Activated T-cell treated with anti-CD3 and anti-CD28 coated beads, Interleukin-2, amount 50 U/mL, for 1 hour (primary cell): ENCODE data around the gene MYO6.
"Not testable (repeated sequence)": the region's sequence is repeated elsewhere in the genome, so short reads cannot be mapped to it uniquely, and the experiment has no call there.

ENCODE experiments used
- DNase-seq: peaks from one replicate; pipeline ENCODE4 v3.0.0-alpha.2; 2020

MYO6 gene

DNA sequence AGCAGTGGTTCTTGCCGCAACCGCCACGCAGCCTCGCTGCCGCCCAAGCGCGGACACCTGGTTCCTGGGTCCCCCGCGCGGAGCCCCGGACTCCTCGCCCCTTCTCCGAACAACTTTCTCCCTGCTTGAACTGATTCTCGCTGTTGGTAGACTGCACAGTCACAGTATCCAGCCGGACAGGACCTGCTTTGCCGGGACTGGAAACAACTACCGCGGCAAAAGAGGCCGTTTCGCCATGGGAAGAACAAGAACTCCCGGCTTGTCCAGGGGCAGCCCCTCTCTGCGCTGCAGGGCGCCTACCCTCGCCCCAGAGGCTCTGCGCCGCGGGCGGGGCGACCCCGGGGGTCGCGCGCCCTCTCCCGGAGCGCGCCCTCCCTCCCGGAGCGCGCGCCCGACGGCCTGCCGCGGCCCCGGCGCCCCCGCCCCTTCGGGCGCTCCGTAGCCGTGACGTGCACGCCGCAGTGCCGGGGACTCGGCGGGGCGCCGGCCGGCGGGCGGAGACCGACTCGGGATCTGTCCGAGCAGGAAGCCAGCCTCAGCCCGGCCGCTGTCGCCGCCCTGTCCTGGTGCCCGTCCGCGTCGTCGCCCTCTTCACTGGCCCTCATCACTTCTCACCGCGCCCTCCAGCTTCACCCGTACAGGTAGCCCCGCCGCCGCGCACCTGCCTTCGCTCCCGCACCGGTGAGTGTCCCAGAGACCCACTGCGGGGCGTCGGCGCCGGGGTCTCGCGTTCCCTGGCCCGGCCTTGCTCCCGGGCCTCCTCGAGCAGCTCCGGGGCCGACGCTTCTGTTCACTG lies at the start of gene MYO6:
MYO6 (plus strand) TSS at position 497 of the 796 bp plus-strand sequence. CDS start 68,309 bp downstream, outside the sequence.
- DNase-seq = peak; percentile 52

- not testable (repeated sequence) for DNase-seq
Measured at GRCh38 chr6:75708334-75708733, 40.7 kb upstream of the MYO6 start.

DNA sequence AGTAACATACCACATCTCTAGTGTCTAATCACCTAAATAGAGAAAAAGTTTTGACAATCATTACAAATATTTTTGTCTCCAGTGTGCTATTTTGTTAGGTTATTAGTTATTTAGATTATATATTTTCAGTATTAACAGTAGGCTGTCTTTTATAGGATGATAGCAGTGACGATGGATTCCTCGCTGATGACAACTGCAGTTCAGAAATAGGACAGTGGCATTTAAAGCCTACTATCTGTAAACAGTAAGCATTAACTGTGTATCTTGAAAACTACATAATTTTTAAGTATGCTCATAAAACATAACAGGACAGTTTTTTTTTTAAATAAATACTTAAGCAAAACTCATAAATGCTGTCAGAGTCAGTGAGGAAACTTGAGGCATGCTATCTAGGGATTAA lies 37.9 kb upstream of the MYO6 start:
- no peak for DNase-seq

- no peak for DNase-seq
Measured at GRCh38 chr6:75719133-75719532, 29.9 kb upstream of the MYO6 start.

DNA sequence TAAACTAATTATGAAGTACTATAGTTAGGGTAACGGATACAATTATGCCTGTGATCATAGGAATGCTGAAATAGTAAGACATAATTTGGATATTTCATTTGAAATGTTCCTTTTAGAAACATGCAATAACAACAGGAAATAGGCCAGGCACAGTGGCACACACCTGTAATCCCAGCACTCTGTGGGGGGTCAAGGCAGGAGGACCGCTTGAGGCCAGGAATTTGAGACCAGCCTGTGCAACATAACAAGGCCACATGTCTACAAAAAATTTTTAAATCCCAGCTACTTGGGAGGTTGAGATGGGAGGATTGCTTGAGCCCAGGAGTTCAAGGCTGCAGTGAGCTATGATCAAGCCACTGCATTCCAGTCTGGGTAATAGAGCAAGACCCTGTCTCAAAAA lies 25.7 kb upstream of the MYO6 start:
- DNase-seq = no peak

DNA sequence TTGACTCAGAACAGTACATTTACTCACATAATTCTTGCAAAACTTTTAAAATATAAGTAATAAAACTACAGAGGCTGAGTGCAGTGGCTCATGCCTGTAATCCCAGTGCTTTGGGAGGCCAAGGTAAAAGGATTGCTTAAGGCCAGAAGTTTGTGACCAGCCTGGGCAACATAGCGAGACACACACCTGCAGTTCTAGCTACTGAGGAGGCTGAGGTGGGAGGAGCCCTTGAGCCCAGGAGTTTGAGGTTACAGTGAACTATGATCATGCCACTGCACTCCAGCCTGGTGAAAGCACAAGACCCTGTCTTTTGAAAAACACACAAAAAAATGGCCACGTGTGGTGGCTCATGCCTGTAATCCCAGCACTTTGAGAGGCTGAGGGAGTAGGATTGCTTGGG lies 21.8 kb upstream of the MYO6 start:
- no peak for DNase-seq

DNA sequence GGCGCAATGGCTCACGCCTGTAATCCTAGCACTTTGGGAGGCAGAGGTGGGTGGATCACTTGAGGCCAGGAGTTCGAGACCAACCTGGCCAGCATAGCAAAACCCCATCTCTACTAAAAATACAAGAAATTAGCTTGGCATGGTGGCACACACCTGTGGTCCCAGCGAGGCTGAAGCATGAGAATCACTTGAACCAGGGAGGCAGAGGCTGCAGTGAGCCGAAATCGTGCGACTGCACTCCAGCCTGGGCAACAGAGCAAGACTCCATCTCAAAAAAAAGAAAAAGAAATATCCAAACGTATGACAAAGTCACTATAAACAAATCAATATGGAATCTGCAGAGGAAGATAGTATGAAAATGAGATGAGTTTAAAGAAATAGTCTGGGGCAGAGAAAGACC lies 18.0 kb upstream of the MYO6 start:
- not testable (repeated sequence) for DNase-seq

- no peak for DNase-seq
Measured at GRCh38 chr6:75735491-75736186, 13.4 kb upstream of the MYO6 start.

DNA sequence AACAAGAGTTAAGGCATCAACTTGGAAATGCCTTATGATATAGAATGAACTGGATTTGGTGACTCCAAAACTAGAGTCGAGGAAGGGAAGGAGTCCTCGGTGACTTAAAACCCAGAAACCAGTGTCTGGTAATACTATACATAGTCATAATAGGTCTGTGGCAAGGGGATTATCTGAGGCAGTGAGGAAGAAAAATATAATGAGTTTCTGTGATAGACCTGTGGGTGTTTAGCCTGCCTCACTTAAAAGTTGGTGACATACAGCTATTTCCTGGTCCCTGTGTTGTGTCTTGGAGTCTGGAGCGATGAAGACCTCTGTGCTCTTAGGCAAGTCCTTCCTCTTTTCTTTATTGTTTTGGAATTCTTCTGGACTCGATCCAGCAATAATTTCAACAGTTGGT lies 5.1 kb upstream of the MYO6 start:
- no peak for DNase-seq

DNA sequence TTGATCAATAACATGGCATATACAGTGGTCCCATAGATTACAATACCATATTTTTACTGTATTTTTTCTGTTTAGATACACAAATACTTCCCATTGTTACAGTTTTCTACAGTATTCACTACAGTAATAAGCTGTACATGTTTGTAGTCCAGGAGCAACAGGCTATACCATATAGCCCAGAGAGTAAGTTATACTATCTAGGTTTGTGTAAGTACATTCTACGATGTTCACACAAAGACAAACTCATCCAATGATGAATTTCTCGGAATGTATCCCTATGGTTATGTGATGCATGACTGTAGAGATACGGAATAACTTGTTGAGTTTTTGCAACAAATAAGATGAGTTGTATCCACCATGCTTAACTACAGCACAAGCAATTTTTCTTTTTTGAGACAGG lies 3.6 kb upstream of the MYO6 start:
- DNase-seq = no peak

- DNase-seq = no peak
Measured at GRCh38 chr6:75746221-75746620, 2.8 kb upstream of the MYO6 start.

GRCh38 chr6:75747152-75747992 lies 1.7 kb upstream of the MYO6 start:
- DNase-seq = no peak

GRCh38 chr6:75748003-75748742 lies 866 bp upstream of the MYO6 start:
- DNase-seq = no peak

- DNase-seq = no peak
Measured at GRCh38 chr6:75751443-75751842, 2.4 kb downstream of the MYO6 start.

- no peak for DNase-seq
Measured at GRCh38 chr6:75752365-75752764, 3.3 kb downstream of the MYO6 start.

GRCh38 chr6:75755704-75756103 lies 6.7 kb downstream of the MYO6 start:
- DNase-seq = no peak

DNA sequence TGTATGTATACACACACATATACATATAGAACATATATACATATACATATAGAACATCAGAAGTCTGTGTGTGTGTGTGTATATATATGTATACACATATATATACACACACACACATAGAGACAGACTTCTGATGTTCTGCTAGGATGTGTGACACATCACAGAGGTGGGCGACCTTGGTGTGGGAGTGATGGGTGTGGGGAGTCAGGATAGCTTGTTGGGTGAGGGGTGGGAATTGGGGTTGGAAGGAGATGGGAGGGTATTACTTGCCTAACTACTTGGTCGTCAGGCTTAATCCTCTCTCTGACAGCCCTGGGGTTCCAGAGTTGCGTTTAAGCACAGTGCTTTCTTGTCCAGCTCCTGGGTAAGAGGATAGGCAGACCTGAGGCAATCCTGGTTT lies 8.3 kb downstream of the MYO6 start:
- DNase-seq = no peak

GRCh38 chr6:75758061-75758460 lies 9.0 kb downstream of the MYO6 start:
- no peak for DNase-seq

- DNase-seq = no peak
Measured at GRCh38 chr6:75759207-75759606, 10.2 kb downstream of the MYO6 start.

DNA sequence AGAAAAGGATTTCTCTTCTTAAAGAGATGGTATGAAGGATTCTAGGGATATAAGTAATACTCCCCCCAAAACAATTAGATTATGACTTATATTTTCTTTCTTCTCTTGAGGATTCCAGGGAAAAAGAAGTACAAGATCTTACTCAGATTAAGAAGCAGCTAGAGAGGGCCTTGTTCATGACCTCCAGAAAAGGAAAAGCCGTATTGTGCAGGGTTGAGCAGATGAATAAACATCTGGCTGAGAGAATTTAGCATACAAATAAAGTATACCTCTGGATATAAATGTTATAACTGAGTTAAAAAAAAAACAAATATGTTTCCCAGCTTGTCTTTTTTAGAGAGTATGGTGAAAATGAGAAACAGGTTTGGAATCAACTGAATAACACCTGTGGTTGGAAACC lies 11.3 kb downstream of the MYO6 start:
- DNase-seq = no peak

DNA sequence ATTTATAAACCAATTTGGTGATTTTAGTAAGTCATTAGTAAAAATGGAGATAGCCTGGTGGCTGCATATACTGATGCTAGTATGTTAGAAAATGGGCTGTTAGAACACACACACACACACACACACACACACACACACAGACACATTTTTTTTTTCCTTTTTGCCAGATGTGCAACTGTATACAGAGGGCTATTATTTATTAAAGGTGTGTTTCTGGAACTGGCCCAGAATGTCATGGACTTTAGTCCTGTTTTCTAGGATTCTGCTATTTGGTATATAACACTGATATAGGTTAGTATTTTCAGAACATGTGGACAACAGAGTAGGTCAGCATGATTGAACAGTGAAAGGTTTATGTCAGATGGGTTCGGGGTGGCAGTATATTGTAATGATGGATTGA lies 12.4 kb downstream of the MYO6 start:
- no peak for DNase-seq

- DNase-seq = no peak
Measured at GRCh38 chr6:75762063-75762462, 13.0 kb downstream of the MYO6 start.

DNA sequence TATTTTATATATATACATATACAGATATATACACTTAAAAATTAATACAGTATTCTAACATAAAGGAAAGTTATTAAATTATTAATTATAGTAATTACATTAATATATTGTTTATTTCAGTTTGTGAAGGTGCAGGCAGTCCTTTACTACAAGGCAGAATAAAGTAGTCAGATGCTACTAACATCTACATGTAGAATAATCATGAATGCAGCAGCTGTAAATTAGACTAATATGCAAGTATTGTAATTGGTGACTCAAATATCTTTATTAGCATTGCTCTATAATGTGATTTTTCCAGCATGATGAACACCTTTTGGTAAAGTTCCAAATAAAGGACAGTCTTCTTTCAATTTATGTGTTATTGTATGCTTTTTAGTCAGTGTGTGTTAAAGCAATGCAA lies 17.3 kb downstream of the MYO6 start:
- no peak for DNase-seq
